ENCODE results near the gene CELF3.
"Not testable (repeated sequence)": the region's sequence is repeated elsewhere in the genome, so short reads cannot be mapped to it uniquely, and the experiment has no call there.

Gene CELF3

DNA sequence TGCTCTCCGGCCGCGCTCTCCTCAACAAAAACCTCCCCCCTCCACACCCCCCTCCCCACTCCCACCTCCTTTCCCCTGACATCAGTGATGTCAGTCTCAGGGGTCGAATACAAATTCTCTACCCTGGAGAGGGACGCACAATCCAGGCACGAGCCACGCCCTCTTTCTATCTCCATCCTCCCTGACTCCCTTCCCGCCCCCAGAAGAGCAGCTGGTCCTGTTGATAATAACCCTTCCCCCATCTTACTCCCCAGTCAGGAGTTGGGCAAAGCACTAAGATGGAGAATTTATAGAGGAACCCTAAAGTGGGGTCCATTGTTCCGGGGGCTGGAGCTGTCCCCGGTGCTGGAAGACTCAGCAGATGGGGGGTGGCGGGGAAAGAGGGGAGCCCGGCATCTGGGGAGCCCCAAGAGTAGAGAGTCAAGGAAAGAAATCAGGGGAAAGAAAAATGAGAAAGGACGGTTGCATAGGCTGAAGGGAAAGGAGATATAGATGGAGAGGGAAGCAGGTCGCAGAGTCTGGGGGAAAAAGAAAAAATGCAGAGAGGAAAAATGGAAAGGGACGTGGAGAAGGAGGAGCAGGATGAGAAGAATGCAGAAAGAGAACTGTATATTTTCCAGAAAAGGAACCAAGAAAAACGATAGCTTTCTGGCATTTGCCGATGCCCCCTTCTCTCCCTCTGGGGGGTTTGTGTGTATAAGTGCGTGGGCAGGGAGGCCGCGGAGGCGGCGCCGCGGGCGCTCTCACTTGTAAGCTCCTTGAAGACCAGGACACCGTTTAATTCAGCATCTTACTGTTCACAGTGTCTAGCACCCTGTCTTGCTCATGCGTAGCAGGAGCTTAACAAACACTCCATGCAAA is at the start of gene CELF3:
CELF3 (minus strand) TSS at position 33 of the 861 bp plus-strand sequence. CDS start 783 bp downstream, outside the sequence.
- in situ Hi-C loops (cut with HindIII; ENCODE audit: low sequenced_read_pairs) = no loop called here

- in situ Hi-C loops (cut with HindIII; ENCODE audit: low sequenced_read_pairs) = no loop called here
Measured at GRCh38 chr1:151763990-151764389, 47.4 kb upstream of the CELF3 start.

DNA sequence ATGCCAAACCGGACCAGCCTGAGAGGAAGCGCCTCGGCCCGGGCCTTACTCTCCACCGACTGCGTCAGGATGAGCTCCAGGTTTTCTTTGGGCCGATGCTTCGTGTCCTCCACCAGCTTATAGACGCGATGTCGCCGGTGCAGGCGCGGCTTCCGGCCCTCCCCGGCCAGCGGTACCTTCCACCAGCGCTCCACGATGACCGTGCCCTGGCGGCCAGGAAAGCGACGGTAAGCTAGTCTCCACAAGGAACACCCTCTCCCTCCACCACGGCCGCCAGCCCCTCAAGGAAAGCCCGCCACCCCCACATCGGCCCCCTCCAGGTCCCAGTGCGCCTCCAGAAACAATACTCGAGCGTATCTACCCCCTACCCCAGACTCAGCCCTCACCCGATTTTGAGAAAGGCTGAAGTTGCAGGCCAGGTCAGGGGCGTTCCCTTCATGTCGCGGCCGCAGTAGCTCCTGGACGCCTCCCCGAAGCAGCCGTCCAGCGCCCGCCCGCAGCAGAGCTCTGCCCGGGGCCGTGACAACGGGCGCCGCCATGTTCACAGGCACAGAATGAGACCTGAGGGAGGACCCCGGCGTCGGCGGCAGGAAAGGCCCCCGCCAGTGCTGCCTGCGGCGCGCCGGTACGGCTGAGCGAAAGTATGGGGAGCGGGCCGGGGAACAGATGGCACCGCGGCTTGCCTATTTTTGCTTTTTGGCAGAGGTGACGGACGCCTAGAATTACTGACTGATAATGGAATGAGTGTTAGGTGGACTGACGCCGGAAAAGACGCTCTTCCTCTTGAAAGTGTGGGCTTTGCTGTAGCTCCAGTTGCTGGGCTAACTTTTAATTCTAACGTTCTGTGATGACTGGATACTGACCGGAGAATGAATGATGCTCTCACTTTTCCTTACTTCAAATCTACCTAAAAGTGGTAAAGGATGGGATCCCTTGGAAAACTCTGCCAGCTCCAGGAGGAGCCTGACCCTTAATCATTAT is 46.6 kb upstream of the CELF3 start, which contains the start of gene MRPL9:
MRPL9 (minus strand) TSS at position 556 of the 981 bp plus-strand sequence; CDS start at position 539, 17 bp downstream.
- in situ Hi-C loops (cut with HindIII; ENCODE audit: low sequenced_read_pairs) = no loop called here

- in situ Hi-C loops (cut with HindIII; ENCODE audit: low sequenced_read_pairs) = no loop called here
Measured at GRCh38 chr1:151760597-151761385, 44.2 kb upstream of the CELF3 start.

- in situ Hi-C loops (cut with HindIII; ENCODE audit: low sequenced_read_pairs) = loop anchor here (5.0 kb wide), 1 partner anchor 48 kb away; the partner anchor contains the start of gene LINGO4
Measured at GRCh38 chr1:151759241-151759640, 42.6 kb upstream of the CELF3 start.

DNA sequence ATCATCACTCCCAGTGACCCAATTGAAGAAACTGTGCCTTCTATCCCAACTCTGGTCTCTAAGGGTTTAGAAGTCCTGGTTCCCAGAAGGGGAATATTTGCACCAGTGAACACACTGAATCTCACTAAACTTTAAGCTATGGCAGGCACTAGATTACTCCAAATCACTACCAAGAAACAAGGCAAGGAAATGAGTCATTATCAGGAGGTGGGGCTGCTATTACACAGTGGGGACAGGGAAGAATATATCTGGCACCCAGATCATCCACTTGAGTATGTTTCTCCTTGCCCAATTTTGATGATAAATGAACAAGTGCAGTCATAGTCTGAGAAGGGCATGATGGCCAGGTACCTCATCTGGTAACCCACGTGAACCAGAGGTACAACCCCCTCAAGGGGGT is 39.7 kb upstream of the CELF3 start:
- in situ Hi-C loops (cut with HindIII; ENCODE audit: low sequenced_read_pairs) = loop anchor here (5.0 kb wide), 1 partner anchor 51 kb away; the partner anchor contains the start of gene LINGO4

DNA sequence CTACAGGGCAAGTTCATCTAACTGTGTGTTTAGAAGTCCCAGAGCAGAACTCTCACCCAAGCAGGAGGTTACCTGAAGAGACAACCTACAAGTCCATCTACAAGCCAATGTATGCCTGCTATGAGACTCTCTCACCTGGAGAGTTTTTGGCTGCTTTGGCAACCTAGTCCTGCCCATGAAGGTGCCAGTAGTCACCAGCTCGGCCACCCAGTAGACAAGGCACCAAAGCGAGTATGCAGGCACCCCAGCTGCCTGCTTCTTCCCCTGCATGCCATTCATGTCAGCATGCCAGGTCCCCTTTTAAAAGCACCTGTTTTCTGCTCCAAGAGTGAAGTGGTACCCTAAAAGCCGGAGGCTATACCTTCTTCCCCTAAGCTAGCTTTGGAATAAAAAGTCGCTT is 24.9 kb upstream of the CELF3 start:
- in situ Hi-C loops (cut with HindIII; ENCODE audit: low sequenced_read_pairs) = loop anchor here (5.0 kb wide), 1 partner anchor 96 kb away; the partner anchor contains the start of gene C2CD4D

- in situ Hi-C loops (cut with HindIII; ENCODE audit: low sequenced_read_pairs) = loop anchor here (5.0 kb wide), 1 partner anchor 98 kb away; the partner anchor contains the start of gene C2CD4D
Measured at GRCh38 chr1:151739590-151740355, 23.2 kb upstream of the CELF3 start.

- in situ Hi-C loops (cut with HindIII; ENCODE audit: low sequenced_read_pairs) = no loop called here
Measured at GRCh38 chr1:151737479-151737878, 20.9 kb upstream of the CELF3 start.

DNA sequence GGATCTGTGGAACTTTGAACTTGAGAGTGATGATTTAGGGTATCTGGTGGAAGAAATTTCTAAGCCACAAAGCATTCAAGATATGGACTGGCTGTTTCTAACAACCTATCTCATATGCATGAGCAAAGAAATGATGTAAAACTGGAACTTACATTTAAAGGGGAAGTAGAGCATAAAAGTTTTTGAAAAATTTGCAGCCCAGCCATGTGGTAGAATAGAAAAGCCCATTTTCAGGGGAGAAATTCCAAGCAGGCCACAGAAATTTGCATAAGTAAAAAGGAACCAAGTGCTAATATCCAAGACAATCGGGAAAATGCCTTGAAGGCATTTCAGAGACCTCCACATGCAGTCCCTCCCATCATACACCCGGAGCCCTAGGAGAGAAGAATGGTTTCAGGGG is 20.4 kb upstream of the CELF3 start:
- in situ Hi-C loops (cut with HindIII; ENCODE audit: low sequenced_read_pairs) = no loop called here

- in situ Hi-C loops (cut with HindIII; ENCODE audit: low sequenced_read_pairs) = not testable (repeated sequence)
Measured at GRCh38 chr1:151733995-151734394, 17.4 kb upstream of the CELF3 start.

- in situ Hi-C loops (cut with HindIII; ENCODE audit: low sequenced_read_pairs) = no loop called here
Measured at GRCh38 chr1:151733126-151733525, 16.5 kb upstream of the CELF3 start.

DNA sequence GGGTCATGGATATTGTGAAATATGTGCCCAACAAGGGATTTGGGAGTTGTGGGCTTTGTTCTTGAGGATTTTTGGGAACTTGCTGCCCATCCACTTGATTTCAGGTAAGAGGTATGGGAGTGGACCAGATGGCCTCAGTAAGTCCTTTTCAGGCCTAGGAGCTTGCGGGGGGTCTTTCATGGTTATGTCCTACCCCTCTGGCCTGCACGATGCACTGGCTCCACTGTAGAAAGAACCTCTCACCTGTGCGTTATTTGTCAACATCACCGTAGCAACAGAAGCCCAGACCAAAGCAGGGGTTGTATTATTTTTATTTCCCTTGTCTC is 13.3 kb upstream of the CELF3 start:
- in situ Hi-C loops (cut with HindIII; ENCODE audit: low sequenced_read_pairs) = loop anchor here (5.0 kb wide), 1 partner anchor 243 kb away; no protein-coding TSS in a partner anchor

GRCh38 chr1:151729157-151729965 is 12.8 kb upstream of the CELF3 start:
- in situ Hi-C loops (cut with HindIII; ENCODE audit: low sequenced_read_pairs) = loop anchor here (5.0 kb wide), 1 partner anchor 242 kb away; no protein-coding TSS in a partner anchor

DNA sequence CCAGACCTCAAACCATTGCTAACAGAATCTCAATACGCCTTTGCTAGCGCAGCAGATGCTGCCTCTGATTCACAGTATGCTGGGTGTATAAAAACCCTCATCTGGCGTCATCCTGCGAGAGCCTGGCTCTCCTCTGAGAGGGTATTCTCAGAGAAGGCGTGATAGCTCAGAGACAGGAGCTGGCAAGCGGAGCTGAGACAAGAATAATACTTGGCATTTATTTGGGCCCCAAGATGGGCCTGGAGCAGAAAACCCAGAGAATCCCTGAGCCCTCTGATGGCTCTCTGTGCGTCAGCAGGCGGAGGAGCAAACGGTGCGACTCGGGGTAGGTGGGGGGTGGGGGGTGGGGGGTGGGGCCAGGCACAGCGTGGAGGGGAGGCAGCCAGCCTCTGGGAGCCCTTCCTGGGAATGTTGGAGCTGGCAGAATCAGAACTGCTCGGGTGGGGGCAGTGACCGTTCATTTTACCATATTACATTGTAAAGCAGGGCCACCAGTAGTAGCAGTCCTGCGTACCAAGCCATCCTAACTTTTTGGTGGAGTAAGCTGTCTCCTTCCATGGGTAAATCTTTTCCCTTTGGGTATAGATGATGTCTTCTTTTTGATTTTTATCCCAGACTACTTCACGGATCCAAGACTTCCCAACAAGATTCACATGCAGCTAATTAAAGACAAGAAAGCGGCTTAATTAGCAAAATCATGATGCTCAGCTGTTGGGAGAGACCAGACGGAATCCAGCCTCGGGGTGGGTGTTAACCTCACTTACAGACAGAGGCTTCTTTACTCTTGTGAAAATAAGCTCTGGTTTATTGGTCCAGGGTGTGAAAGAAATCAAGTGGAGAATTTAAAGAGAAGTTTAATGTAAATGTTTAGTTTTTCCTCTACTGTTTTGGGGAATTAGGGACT is 11.8 kb upstream of the CELF3 start:
- in situ Hi-C loops (cut with HindIII; ENCODE audit: low sequenced_read_pairs) = loop anchor here (5.0 kb wide), 1 partner anchor 241 kb away; no protein-coding TSS in a partner anchor

DNA sequence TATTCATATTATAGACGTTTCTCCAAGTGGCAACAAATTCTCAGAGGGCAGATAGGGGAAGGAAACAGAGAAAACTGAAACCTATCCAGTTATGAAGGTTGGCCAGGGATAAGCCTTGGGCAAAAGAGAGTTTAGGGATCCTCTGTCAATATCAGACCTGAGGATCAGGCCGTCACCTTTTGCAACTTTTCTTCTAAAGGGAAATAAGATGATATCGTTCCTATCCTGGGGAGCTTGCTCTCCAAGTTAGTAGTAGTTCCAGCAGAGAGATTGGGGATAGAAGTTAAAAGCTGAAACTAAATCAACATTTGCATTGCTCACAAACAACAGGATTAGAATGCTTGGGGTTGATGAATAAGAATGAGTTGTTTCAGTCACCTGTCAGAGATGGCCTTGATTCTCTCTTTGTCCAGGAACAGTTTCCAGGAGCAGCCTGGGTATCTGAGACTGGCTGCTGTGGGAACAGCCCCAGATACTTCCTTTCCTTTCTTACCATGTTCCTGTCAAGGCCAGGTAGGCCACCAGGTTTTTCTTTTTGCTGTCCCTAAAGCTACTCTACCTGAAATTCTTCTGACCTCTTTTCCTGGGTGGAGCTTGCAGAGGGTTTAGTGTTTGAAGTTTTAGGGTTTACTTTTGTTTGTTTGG is 7.2 kb upstream of the CELF3 start:
- in situ Hi-C loops (cut with HindIII; ENCODE audit: low sequenced_read_pairs) = loop anchor here (5.0 kb wide), 1 partner anchor 142 kb away; no protein-coding TSS in a partner anchor

All from endothelial cell of hepatic sinusoid (primary cell).